RWPE1 (cell line): ENCODE measurements around the gene NMS.

Source experiments
- CTCF ChIA-PET: fragments of 350-600 bp; sonication (Branson Sonifier 250); formaldehyde crosslinking; extraction: SDS; loops from one replicate; lab custom pipeline; 2021; lab: Yijun Ruan, JAX
- POLR2A ChIA-PET: fragments of 400-600 bp; formaldehyde crosslinking; extraction: SDS; loops from one replicate; lab custom pipeline; 2020; ENCODE audit warnings: antibody characterized with exemption; ENCODE audit not compliant: low non-redundant PET; lab: Yijun Ruan, JAX
- DNase-seq: peaks from one replicate; pipeline ENCODE4 v3.0.0; 2012; ENCODE audit warnings: low spot score
- H3K27ac ChIP-seq: fragments of 450-650 bp; 2 replicates; pipeline ENCODE4 v1.5.1; 2017
- CTCF ChIP-seq: fragments of 450-650 bp; conservative IDR thresholded peaks from 2 replicates; pipeline ENCODE4 v1.5.1; 2017; ENCODE audit warnings: low read depth, mild to moderate bottlenecking

Gene NMS

DNA sequence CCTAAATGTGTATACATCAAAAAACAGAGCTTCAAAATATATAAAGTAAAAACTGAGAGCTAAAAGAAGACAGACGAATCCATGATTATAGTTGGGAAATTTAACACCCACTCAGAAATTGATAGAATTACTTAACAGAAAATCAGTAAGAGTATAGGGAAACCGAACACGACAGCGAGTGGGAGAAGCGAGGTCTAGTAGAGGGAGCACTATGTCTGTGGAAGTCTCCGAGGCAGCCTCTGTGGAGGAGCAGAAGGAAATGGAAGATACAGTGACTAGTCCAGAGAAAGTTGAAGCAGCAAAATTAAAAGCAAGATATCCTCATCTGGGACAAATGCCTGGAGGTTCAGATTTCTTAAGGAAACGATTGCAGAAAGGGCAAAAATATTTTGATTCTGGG is 38.8 kb downstream of the NMS start:
- CTCF ChIA-PET, result no interaction called here
- no peak for TF ChIP-seq CTCF
- no peak for DNase-seq
- POLR2A ChIA-PET, result no interaction called here
- no peak overlapping the region for H3K27ac ChIP-seq

DNA sequence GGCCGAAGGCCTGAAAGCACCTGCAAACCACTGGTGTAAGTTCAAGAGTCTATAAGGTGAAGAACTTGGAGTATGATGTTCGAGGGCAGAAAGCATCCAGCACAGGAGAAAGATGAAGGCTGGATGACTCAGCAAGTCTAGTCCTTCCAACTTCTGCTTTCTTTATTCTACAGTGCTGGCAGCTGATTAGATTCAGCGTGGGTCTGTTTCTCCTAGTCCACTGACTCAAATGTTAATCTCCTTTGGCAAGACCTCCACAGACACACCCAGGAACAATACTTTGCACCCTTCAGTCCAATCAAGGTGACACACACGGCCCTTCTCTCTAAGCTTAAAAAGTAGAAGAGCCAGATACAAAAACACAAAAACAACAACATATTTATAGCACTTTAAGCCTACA is 43.4 kb downstream of the NMS start:
- DNase-seq, result no peak
- H3K27ac ChIP-seq, result no peak overlapping the region
- TF ChIP-seq CTCF, result no peak
- CTCF ChIA-PET, result no interaction called here
- POLR2A ChIA-PET, result no interaction called here

GRCh38 chr2:100517556-100517955 is 47.3 kb downstream of the NMS start:
- ChIA-PET CTCF (no interaction called here), POLR2A (no interaction called here)
- TF ChIP-seq CTCF, result no peak
- no peak for DNase-seq
- H3K27ac ChIP-seq, result no peak overlapping the region

DNA sequence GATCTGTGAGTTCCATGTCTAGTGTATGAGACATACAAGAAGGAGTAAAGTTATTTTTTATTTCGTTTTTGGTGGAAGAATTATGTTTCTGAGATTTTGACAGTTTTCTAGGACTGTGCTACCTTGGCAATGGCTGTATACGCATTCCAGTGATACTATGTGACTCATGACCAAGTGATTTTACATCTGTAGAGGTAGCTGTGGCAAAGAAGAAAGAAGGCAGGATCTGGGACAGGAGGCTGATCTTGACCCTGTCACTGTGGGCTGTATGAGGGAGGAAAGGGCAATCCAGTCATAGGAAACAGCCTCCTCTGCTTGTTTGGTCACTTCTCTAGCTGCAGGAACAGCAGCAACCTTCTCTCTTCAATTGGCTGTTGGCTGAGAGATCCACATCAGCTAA is 48.5 kb downstream of the NMS start:
- ChIA-PET POLR2A (no interaction called here), CTCF (interaction anchor here (0.6 kb wide), 1 partner anchor 46 kb away, joined by 3 read pairs; no protein-coding TSS in a partner anchor)
- no peak overlapping the region for H3K27ac ChIP-seq
- no peak for TF ChIP-seq CTCF
- no peak for DNase-seq

- DNase-seq, result no peak
- H3K27ac ChIP-seq, result no peak overlapping the region
- TF ChIP-seq CTCF, result no peak
- ChIA-PET CTCF (interaction anchor here (0.6 to 0.7 kb wide), 2 partner anchors 14 to 81 kb away, joined by 3 to 7 read pairs; no protein-coding TSS in a partner anchor), POLR2A (no interaction called here)
These were observed 49.9 kb downstream of the NMS start for GRCh38 chr2:100520224-100520623.

DNA sequence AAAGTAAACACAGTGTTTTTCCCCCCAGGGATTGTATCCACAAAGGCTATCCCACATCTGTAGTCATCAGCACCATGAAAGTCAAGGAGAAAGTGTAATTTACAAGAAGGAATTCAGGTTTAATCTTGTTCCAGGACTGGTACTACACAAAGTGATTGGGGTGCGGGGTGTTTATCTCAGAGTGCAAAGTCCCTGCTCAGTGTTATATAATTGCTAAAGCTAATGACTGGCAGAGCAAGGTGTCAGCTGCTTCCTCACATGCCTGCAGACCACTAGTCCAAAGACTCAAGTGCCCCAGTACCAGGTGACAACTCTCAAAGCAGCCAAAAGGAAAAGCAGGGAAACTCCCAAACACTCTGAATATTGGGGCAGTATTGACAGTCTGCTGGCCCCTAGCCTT is 52.1 kb downstream of the NMS start:
- H3K27ac ChIP-seq, result no peak overlapping the region
- no peak for TF ChIP-seq CTCF
- ChIA-PET POLR2A (no interaction called here), CTCF (interaction anchor here (0.6 kb wide), 1 partner anchor 534 kb away, joined by 3 read pairs; no protein-coding TSS in a partner anchor)
- no peak for DNase-seq

DNA sequence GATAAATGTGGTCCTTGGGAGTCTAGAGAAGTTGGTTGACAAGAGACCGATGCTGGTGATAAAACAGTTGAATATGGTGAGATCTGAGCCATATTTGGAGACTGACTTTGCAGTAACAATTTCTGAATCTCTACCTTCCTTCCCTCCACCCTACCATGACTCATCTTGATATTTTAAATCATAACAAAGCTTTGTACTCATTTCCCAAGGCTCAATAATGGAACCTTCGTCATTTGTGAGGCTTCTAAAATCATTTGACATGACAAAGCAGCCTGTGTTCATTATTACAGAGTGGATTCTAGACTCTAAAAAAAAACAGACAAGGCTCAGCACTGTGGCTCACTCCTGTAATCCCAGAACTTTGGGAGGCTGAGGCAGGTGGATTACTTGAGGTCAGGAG is 54.0 kb downstream of the NMS start:
- TF ChIP-seq CTCF, result no peak
- H3K27ac ChIP-seq, result no peak overlapping the region
- POLR2A ChIA-PET, result no interaction called here
- CTCF ChIA-PET, result no interaction called here
- DNase-seq, result no peak
